Measurements from ENCODE around the gene CFAP161.
"Not testable (repeated sequence)": the region's sequence is repeated elsewhere in the genome, so short reads cannot be mapped to it uniquely, and the experiment has no call there.

Gene CFAP161

DNA sequence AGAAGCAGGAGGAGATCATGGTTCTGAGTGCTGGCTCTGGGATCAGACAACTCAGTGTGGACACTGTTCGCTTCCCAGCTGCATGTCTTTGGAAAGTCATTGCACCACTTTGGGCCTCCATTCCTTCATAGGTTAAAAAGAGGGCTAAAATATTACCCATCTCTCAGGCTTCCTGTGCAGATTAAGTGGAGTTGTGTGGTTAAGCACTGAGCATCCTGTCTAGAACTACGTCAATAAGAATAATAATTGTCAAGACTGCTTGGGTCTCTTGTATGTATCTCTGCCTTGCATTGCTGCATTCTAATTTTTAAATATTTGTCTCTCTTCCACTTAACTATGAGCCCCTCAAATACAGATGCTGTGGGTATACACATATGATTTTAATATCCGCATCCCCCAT, 22.3 kb downstream of the CFAP161 start:
- WGBS (ENCODE audit: extremely low coverage, insufficient coverage, low lambda C conversion rate): no CpG with 5 or more reads among the region's 3 CpGs
- no peaks in the 10 kb centered on the region for H3K27me3 ChIP-seq (ENCODE audit: insufficient read depth, low read length, poor library complexity)
- H3K4ac ChIP-seq (ENCODE audit: low read depth, low read length): no peak overlapping the region
- H3K79me1 ChIP-seq (ENCODE audit: low read length): no peaks in the 10 kb centered on the region
- no peak overlapping the region for H3K9ac ChIP-seq (ENCODE audit: low read length)
- H2AK5ac ChIP-seq (ENCODE audit: low read length): no peak overlapping the region
- H2BK5ac ChIP-seq (ENCODE audit: low read length): no peak overlapping the region
- no peaks in the 10 kb centered on the region for H3K36me3 ChIP-seq (ENCODE audit: control insufficient read depth, insufficient read depth, low read length)
- no peak overlapping the region for H3K23ac ChIP-seq (ENCODE audit: low read length)
- no peak overlapping the region for H4K5ac ChIP-seq (ENCODE audit: low read length)
- no peak overlapping the region for H3K18ac ChIP-seq (ENCODE audit: low read length)
- no peak overlapping the region for H4K8ac ChIP-seq (ENCODE audit: low read depth, low read length)
- H3K56ac ChIP-seq (ENCODE audit: low read length): no peak overlapping the region
- H3K4me2 ChIP-seq (ENCODE audit: low read length): no peak overlapping the region
- H3K27ac ChIP-seq (ENCODE audit: low read depth, low read length): no peak overlapping the region
- no peaks in the 10 kb centered on the region for H3K79me2 ChIP-seq (ENCODE audit: control insufficient read depth, insufficient read depth, low read length)
- H2BK120ac ChIP-seq (ENCODE audit: low read depth, low read length): no peak overlapping the region
- no peak overlapping the region for H2BK15ac ChIP-seq (replicated peaks; ENCODE audit: low read depth)
- H3K4me1 ChIP-seq (ENCODE audit: control insufficient read depth, low read depth, low read length): no peaks in the 10 kb centered on the region
- H3K4me3 ChIP-seq (ENCODE audit: low read length): no peak overlapping the region
- no peak for DNase-seq

DNA sequence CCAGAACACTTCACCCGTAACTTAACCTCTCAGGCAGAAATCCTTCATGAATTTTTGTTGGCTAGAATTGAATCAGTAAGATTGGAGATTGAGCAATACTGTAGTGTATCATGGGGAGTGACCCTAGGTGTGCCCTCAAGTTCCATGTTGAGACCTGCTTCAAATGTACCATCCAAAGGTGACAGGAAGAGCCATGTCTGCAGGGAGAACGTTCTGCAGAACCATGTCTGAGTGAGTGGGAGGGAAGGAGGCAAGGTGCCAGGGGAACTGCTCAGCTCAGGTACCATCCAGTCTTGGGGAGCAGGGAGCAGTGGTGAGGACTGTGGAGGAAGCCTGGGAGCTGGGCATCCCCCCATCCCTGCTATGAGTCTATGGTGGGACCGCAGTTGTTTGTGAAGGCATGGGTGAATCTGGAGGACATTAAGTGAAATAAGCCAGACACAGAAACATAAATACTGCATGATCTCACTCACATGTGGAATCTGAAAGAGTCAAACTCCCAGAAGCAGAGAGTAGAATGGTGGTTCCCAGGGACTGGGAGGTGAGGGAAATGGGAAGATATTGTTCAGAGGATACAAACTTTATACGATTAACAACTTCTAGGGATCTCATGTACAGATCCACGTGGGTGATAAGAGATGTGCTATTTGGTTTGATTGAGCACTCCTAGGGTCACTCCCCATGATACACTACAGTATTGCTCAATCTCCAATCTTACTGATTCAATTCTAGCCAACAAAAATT, 23.3 kb downstream of the CFAP161 start:
- Histone ChIP-seq H3K23ac (ENCODE audit: low read length) (no peak overlapping the region), H2BK15ac (replicated peaks; ENCODE audit: low read depth) (no peak overlapping the region), H4K8ac (ENCODE audit: low read depth, low read length) (no peak overlapping the region), H3K79me1 (ENCODE audit: low read length) (no peaks in the 10 kb centered on the region), H3K36me3 (ENCODE audit: control insufficient read depth, insufficient read depth, low read length) (no peaks in the 10 kb centered on the region), H2BK5ac (ENCODE audit: low read length) (no peak overlapping the region), H3K79me2 (ENCODE audit: control insufficient read depth, insufficient read depth, low read length) (no peaks in the 10 kb centered on the region), H3K27ac (ENCODE audit: low read depth, low read length) (no peak overlapping the region), H3K56ac (ENCODE audit: low read length) (no peak overlapping the region), H4K5ac (ENCODE audit: low read length) (no peak overlapping the region), H3K4me2 (ENCODE audit: low read length) (no peak overlapping the region), H3K4me1 (ENCODE audit: control insufficient read depth, low read depth, low read length) (no peaks in the 10 kb centered on the region), H3K18ac (ENCODE audit: low read length) (no peak overlapping the region), H2BK120ac (ENCODE audit: low read depth, low read length) (no peak overlapping the region), H3K9ac (ENCODE audit: low read length) (no peak overlapping the region), H2AK5ac (ENCODE audit: low read length) (no peak overlapping the region), H3K4me3 (ENCODE audit: low read length) (no peak overlapping the region), H3K27me3 (ENCODE audit: insufficient read depth, low read length, poor library complexity) (no peaks in the 10 kb centered on the region), H3K4ac (ENCODE audit: low read depth, low read length) (no peak overlapping the region)
- DNase-seq: no peak
- no CpG with 5 or more reads among the region's 5 CpGs for WGBS (ENCODE audit: extremely low coverage, insufficient coverage, low lambda C conversion rate)

DNA sequence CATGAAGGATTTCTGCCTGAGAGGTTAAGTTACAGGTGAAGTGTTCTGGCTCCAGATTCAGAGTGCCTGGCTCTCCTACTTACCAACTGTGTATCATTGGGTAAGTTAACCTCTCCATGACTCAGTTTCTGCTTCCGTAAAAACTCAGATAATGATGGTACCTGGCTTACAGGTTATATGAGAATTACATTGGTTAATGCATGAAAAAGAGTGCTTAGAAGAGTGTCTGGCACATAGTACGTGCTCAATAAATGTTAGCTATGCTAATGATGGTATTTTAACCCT, 23.8 kb downstream of the CFAP161 start:
- no peaks in the 10 kb centered on the region for H3K4me1 ChIP-seq (ENCODE audit: control insufficient read depth, low read depth, low read length)
- no peak overlapping the region for H3K4ac ChIP-seq (ENCODE audit: low read depth, low read length)
- WGBS (ENCODE audit: extremely low coverage, insufficient coverage, low lambda C conversion rate): no CpG with 5 or more reads among the region's 2 CpGs
- no peak overlapping the region for H4K5ac ChIP-seq (ENCODE audit: low read length)
- H3K18ac ChIP-seq (ENCODE audit: low read length): no peak overlapping the region
- no peaks in the 10 kb centered on the region for H3K79me2 ChIP-seq (ENCODE audit: control insufficient read depth, insufficient read depth, low read length)
- no peak overlapping the region for H4K8ac ChIP-seq (ENCODE audit: low read depth, low read length)
- no peaks in the 10 kb centered on the region for H3K79me1 ChIP-seq (ENCODE audit: low read length)
- no peak overlapping the region for H3K9ac ChIP-seq (ENCODE audit: low read length)
- H2BK120ac ChIP-seq (ENCODE audit: low read depth, low read length): no peak overlapping the region
- no peak overlapping the region for H3K4me3 ChIP-seq (ENCODE audit: low read length)
- no peak overlapping the region for H3K56ac ChIP-seq (ENCODE audit: low read length)
- no peak overlapping the region for H2BK15ac ChIP-seq (replicated peaks; ENCODE audit: low read depth)
- no peaks in the 10 kb centered on the region for H3K36me3 ChIP-seq (ENCODE audit: control insufficient read depth, insufficient read depth, low read length)
- no peak overlapping the region for H3K4me2 ChIP-seq (ENCODE audit: low read length)
- H3K23ac ChIP-seq (ENCODE audit: low read length): no peak overlapping the region
- H3K27ac ChIP-seq (ENCODE audit: low read depth, low read length): no peak overlapping the region
- DNase-seq: no peak
- no peaks in the 10 kb centered on the region for H3K27me3 ChIP-seq (ENCODE audit: insufficient read depth, low read length, poor library complexity)
- H2BK5ac ChIP-seq (ENCODE audit: low read length): no peak overlapping the region
- H2AK5ac ChIP-seq (ENCODE audit: low read length): no peak overlapping the region

DNA sequence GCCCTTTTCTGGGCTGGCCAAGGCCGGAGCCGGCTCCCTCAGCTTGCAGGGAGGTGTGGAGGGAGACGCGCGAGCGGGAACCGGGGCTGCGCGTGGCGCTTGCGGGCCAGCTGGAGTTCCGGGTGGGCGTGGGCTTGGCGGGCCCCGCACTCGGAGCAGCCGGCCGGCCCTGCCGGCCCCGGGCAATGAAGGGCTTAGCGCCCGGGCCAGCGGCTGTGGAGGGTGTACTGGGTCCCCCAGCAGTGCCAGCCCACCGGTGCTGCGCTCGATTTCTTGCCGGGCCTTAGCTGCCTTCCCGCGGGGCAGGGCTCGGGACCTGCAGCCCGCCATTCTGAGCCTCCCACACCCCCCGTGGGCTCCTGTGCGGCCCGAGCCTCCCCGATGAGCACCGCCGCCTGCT, 24.5 kb downstream of the CFAP161 start:
- H3K4me2 ChIP-seq (ENCODE audit: low read length); H3K4ac ChIP-seq (ENCODE audit: low read depth, low read length); H2BK15ac ChIP-seq (replicated peaks; ENCODE audit: low read depth); H3K4me3 ChIP-seq (ENCODE audit: low read length); H4K5ac ChIP-seq (ENCODE audit: low read length); H3K27ac ChIP-seq (ENCODE audit: low read depth, low read length); H4K8ac ChIP-seq (ENCODE audit: low read depth, low read length); H3K9ac ChIP-seq (ENCODE audit: low read length); H3K18ac ChIP-seq (ENCODE audit: low read length); DNase-seq; H3K79me1 ChIP-seq (ENCODE audit: low read length); H3K23ac ChIP-seq (ENCODE audit: low read length); H3K4me1 ChIP-seq (ENCODE audit: control insufficient read depth, low read depth, low read length); H3K27me3 ChIP-seq (ENCODE audit: insufficient read depth, low read length, poor library complexity); H2BK5ac ChIP-seq (ENCODE audit: low read length); H2AK5ac ChIP-seq (ENCODE audit: low read length); H2BK120ac ChIP-seq (ENCODE audit: low read depth, low read length); H3K36me3 ChIP-seq (ENCODE audit: control insufficient read depth, insufficient read depth, low read length); H3K56ac ChIP-seq (ENCODE audit: low read length); H3K79me2 ChIP-seq (ENCODE audit: control insufficient read depth, insufficient read depth, low read length): not testable (repeated sequence)
- WGBS (ENCODE audit: extremely low coverage, insufficient coverage, low lambda C conversion rate): no CpG with 5 or more reads among the region's 37 CpGs

DNA sequence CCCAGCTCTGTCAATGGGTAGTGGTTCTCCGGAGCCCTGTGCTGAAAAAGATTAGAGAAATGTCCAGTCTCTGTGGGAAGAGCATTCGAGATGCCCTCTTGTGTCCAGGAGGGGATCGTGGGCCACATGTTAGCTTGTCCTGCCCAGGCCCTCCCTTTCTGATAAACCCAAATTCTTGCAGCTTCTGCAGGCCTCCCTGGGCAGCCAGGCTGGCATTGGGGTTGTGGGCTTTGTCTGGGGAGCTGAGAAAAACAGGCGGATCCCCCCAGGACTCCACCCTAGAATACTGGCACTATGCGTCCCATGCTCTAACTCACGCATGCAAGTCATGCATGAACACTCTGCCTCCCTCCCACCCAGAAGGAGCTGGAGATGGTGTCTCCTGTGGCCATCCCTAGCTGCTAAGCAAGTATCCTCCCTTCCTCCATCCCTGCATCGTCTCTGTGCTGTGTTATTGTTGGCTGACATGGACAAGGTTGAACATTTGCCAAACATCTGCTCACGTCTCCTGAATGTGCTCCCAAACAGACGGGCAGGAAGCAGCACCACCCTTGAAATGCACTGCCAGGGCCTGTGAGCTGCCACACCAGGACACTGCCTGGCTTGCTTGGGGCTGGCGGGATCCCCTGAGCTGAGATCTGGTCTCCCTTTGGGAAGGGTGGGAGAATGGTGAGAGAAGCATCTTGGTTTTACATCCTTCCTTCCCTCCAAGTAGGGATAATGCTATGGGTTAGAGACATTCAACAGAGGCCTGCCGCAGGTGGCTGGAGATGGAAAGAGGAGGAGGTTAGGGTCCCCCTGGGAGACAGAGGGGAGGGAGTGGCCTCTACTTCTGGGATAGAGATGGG, 26.5 kb downstream of the CFAP161 start:
- H2BK120ac ChIP-seq (ENCODE audit: low read depth, low read length): no peak overlapping the region
- no peaks in the 10 kb centered on the region for H3K79me1 ChIP-seq (ENCODE audit: low read length)
- H3K4me1 ChIP-seq (ENCODE audit: control insufficient read depth, low read depth, low read length): no peaks in the 10 kb centered on the region
- H3K27me3 ChIP-seq (ENCODE audit: insufficient read depth, low read length, poor library complexity): no peaks in the 10 kb centered on the region
- H3K27ac ChIP-seq (ENCODE audit: low read depth, low read length): no peak overlapping the region
- no peaks in the 10 kb centered on the region for H3K79me2 ChIP-seq (ENCODE audit: control insufficient read depth, insufficient read depth, low read length)
- H3K4me3 ChIP-seq (ENCODE audit: low read length): no peak overlapping the region
- no peak overlapping the region for H3K56ac ChIP-seq (ENCODE audit: low read length)
- H3K36me3 ChIP-seq (ENCODE audit: control insufficient read depth, insufficient read depth, low read length): no peaks in the 10 kb centered on the region
- no peak overlapping the region for H3K9ac ChIP-seq (ENCODE audit: low read length)
- no peak overlapping the region for H3K4ac ChIP-seq (ENCODE audit: low read depth, low read length)
- no CpG with 5 or more reads among the region's 11 CpGs for WGBS (ENCODE audit: extremely low coverage, insufficient coverage, low lambda C conversion rate)
- no peak overlapping the region for H3K18ac ChIP-seq (ENCODE audit: low read length)
- no peak overlapping the region for H3K23ac ChIP-seq (ENCODE audit: low read length)
- no peak overlapping the region for H3K4me2 ChIP-seq (ENCODE audit: low read length)
- H2AK5ac ChIP-seq (ENCODE audit: low read length): no peak overlapping the region
- H4K5ac ChIP-seq (ENCODE audit: low read length): no peak overlapping the region
- H2BK5ac ChIP-seq (ENCODE audit: low read length): no peak overlapping the region
- DNase-seq: no peak
- H2BK15ac ChIP-seq (replicated peaks; ENCODE audit: low read depth): no peak overlapping the region
- no peak overlapping the region for H4K8ac ChIP-seq (ENCODE audit: low read depth, low read length)
